Esophagus squamous epithelium (tissue), 4 donors: ENCODE results near the gene KRTAP5-1.

ENCODE experiments used
- CTCF ChIP-seq, 6 experiments: fragments of 450-650 bp in 4 of 6; fragments of 200-600 bp in 2 of 6; sonication (generic) in 2 of 6; IDR thresholded peaks; one replicate each; pipeline ENCODE4 v1.5.1; 2016 to 2019; ENCODE audit warnings: antibody characterized with exemption in 6 of 6, mild to moderate bottlenecking in 4 of 6, moderate library complexity in 4 of 6
- POLR2A ChIP-seq, 4 donors: fragments of 450-650 bp; IDR thresholded peaks; one replicate each; pipeline ENCODE4 v1.6.1; 2017; ENCODE audit warnings: antibody characterized with exemption in 4 of 4, mild to moderate bottlenecking in 4 of 4, moderate library complexity in 3 of 4

GRCh38 chr11:1586699-1587098 lies 1.6 kb upstream of the KRTAP5-1 start:
- TF ChIP-seq POLR2A (IDR thresholded peaks at IDR 0.05) (no peak), CTCF (IDR thresholded peaks at IDR 0.05) (no peak)
